Right renal pelvis (tissue), 4 donors: Measurements from ENCODE around the gene SUFU. TPM values are rescaled to one million over a fixed set of nuclear protein-coding genes. Genes with fewer than 3 reads are reported as not detected.

Source experiments
- DNase-seq, 4 donors: peaks; one replicate each; pipeline ENCODE4 v3.0.0-alpha.2; 2013; ENCODE audit warnings: low read depth in 4 of 4, low spot score in 3 of 4, missing footprints in 1 of 4
- polyA plus RNA-seq, 4 donors: library from polyadenylated mRNA; unstranded; fragments of 120-200 nt; gene quantifications; one replicate each; pipeline ENCODE4 v1.2.1, GENCODE V29; 2013; ENCODE audit not compliant: insufficient read length in 4 of 4

The SUFU gene
- polyA plus RNA-seq, 4 donors, result 26.4 to 32.0 (median 30.3) TPM

DNA sequence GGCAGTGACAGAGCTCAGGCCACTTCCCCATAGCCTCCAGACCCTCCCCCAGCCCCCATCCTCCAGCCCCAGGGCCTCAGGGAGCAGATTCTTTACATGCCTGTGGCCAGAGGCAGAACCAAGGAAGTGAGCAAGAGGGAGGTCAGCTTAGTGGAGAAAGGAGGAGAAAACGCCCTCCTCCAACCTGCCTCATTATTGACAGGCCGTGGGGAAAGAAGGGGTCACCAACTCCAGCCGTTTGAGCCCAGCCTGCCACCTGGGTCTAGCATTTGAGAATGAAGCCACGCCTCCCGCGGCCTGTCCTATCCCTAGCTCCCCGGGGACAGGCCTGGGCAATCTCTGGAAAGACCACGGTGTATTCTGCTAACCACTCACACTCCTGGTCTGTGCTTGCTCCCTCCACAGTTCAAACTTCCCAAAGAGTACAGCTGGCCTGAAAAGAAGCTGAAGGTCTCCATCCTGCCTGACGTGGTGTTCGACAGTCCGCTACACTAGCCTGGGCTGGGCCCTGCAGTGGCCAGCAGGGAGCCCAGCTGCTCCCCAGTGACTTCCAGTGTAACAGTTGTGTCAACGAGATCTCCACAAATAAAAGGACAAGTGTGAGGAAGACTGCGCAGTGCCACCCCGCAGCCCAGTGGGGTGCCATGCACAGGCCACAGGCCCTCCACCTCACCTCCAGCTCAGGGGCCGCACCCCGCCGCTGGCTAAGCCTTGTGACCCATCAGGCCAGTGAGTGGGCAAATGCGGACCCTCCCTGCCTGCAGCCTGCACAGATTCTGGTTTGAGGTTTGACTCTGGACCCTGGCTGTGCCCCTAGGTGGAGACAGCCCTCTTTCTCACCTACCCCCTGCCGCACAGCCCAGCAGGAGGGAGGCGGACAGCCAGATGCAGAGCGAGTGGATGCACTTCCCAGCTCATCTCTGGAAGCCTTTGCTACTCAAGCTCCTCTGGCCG, 126.2 kb downstream of the SUFU start:
- DNase-seq, result no peak

DNA sequence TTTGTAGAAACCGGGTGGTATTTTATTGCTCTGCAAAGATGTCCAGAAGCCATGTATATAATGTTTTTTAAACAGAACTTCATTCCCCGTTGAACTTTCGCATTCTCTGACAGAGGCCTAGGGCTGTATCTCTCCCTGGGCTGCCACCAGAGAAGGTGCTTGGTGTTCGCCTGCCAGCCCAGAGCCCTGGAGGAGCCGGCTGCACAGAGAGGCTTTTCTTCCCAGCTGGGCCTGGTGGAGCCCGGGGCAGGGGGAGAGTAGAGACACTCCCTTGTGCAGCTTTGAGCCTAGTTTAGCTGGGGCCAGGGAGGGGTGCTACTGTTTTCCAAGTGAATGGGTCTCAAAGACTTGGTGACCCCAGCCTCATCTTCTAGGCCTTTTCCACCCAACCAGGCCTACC, 126.9 kb downstream of the SUFU start:
- no peak for DNase-seq

DNA sequence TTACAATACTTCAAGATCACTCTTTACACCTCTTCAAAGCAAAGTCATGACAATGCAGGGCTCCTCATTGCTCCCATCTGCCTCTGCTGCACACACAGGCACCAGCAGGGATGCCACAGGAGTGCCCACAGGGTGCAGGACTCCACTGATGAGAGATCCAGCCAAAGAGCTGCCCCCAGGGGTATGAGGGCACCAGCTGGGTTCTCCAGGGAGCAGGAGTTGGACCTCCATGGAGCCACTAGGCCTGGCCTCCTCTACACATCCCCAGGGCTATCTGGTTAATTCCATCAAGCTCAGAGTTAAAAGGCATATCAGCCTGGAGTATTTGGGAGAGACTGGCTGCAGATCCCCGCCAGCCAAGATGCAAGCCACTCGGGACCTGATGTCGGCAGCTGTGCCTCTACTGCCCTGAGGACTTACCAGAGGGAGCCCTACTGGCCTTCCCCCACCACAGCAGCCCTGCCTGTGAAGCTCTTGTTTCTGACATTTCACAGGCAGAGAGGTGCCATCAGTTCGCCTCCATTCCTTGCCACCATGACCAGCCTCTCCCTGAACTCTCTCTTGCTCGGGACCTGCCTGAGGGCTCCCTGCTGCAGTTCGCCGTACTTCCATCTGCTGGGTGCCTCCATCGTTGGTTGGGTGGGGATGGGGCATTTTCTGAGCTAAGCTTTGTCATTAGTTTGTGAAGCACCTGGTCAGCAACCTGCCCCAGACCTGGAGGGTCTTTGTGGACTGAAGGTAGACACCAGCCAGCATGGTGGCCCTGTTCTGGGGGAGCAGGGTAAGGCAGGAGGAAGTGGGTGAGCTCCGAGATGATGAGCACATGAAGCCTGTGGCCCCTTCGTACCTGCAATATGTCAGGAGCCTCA, 128.0 kb downstream of the SUFU start:
- no peak for DNase-seq

DNA sequence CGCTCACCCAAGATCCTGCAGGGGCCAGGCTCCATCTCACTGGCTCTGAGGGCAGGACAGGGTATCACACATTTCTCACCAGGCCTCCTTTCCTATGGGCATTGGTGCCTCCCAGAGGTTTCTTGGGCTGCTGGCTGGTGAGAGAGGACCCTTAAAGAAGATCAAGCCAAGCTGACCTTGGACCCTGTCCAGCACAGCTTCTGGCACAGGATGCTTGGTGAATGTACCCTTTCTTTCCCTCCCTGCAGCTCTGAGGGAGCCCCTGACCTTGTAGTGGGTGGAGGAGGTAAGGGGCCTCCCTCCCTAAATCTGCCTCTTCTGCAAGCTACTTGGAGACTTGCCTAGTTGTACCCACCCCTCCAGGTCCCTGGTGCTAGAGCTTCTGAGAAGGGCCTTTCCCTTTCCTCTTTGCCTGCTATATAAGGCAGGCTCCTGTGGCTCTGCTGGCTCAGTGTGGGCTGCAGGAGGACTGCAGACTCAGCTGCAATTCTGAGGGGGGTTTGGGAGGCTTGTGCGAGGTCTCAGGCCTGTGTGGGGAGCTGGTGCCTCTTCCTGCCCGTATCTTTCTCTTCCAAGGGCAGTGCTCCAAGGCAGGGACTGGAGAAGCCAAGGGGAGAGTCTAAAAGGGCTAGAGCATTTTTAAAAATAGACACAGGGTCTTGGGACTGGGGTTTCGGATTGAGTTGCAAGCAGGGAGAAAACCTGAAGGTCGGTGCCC, 128.8 kb downstream of the SUFU start:
- no peak for DNase-seq

DNA sequence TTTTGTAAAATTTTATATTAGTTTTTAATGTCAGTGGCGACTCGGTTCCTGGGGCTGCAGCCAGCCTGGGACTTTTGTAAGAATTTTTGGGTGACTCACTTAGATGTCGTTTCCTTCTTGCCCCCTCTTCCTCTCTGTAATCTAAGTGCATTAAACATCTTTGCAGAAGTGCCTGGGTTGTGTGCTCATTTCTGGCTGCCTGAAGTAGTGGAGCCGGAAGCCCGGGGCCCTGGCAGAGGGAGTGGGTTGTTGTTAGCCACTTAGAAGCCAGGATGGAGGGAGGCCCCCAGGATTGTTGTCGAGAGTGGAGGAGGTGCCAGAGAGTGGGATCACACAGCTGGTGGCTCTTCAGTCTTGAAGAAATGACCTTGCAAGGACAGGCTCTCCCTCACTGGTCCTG, 129.5 kb downstream of the SUFU start:
- no peak for DNase-seq

DNA sequence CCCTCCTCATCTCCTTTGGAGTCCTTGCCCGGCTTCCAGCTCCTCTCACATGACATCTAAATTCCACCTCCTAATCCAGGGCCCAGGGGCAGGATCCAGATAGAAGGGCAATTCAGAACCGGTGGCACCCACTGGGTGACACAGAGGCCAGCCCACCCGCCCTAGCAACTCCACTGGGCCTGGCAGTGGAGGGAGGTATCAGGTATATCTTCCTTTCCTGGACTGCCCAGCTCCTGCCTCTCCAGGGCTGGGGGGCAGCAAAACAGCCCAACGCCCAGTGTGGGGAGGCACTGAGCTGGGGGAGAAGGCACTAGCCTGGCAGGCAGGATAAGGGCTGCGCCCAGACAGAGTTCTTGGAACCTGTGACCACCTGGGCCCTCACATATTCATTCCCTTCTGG, 130.1 kb downstream of the SUFU start:
- DNase-seq, result no peak

DNA sequence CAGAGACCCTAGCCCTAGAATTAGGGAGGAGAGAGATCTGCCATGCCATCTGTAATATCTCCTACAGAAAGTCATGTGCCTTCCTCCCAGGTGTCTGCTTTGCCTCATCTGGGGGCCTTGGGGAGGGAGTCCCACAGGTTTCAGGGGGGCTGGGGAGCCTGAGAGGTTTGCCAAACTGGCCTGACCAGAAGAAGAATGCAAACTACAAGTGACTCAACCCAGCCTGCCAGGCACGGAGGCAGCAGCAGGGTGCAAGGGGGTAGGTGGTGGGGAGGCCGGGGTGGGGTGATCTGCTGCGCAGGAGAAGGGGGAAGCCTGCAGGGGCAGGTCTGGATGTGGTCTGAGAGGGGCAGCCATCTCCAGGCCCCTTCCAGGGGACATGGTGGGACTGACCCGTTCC, 130.9 kb downstream of the SUFU start:
- no peak for DNase-seq

DNA sequence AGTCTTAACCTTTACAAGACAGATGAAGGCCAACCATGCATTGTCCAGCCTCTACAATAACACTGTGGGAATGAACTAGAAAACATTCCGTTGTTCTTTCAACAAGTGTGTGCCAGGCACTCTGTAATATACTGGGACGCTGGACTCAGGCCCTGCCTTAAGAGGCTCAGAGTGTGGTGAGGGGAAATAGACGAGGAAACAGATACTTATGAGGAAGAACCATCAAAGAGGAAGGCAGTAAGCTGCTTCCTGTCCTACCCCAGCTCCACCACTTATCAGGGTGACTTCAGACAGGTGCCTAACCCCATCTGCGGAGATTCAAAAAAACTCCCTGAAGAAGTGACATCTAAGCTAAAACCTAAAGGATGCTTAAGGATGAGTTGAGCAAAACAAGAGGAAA, 131.6 kb downstream of the SUFU start:
- no peak for DNase-seq

DNA sequence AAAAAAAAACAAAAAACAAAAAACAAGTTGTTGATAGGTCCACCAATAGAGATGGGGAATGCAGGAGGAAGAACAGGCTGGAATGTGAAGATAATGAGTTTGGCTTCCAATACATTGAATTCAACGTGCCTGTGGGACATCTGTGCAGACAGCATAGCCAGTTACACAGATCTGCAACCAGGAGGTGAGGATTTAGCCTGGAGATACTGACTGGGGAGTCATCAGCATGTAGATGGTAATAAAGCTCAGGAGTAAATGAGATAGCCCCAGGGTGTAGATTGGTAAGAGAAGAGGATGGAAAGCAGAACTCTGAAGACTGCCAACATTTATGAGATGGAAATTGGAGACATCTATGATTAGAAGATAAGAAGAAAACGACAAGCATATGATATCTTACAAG, 135.8 kb downstream of the SUFU start:
- no peak for DNase-seq

DNA sequence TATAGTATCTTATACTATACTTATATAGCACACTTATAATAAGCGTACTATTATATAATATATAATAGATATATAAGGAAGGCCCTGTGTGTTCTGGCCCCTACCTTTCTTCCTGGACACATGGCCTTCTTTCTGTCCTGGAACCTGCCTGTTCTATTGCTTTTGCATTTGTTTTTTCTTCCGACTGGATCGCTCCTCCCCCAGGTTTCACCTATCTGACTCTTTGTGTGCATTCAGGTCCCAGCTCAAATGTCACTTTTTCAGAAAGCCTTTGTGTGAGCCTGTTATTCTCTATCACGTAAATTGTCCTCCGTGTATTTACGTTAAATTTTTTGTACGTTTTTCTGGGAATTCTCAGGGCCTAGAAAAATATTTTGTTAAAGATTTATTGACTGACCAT, 137.6 kb downstream of the SUFU start:
- DNase-seq, result no peak

DNA sequence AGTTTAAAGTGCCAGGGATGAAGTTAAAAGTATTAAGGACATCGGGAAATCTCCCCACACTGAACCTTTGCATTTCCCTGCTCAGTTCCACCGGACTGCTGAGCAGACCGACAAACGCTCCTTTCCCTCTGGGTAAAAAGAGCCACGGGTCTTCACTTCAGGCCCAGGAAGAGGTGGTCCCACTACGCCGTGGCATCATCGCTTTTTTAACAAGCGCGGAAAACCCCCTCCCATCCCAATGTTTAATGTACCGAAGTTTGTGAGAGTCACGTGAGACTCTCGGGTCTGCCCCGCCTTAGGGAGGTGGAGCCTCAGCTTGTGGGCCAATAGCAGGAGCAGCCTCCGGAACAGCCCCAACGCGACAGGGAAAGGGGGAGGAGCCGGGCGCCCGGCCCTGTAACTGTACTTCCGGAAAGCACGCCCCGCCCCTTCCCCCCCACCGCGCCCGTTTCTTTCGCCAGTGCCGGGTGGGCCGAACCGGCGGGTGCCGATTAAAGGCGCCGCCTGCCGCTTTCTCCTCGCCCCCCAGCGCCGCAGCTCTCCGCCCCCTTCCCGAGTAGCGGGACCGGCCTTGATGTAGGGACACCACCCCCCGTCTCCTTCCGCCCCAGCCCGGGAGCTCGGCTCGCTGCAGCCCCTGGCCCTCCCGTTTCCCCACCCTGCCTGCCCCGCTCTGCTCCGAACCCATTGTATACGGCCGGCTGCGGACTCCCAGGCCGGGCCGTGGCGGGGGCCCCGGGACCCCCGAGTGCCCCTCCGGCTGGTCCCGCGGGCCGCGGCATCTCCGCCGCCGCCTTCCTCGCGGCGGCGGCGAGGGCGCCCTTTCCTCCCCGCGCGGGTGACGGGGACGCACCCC, 138.3 kb downstream of the SUFU start:
- peak; percentile 89 to 97 (median 96) for DNase-seq

DNA sequence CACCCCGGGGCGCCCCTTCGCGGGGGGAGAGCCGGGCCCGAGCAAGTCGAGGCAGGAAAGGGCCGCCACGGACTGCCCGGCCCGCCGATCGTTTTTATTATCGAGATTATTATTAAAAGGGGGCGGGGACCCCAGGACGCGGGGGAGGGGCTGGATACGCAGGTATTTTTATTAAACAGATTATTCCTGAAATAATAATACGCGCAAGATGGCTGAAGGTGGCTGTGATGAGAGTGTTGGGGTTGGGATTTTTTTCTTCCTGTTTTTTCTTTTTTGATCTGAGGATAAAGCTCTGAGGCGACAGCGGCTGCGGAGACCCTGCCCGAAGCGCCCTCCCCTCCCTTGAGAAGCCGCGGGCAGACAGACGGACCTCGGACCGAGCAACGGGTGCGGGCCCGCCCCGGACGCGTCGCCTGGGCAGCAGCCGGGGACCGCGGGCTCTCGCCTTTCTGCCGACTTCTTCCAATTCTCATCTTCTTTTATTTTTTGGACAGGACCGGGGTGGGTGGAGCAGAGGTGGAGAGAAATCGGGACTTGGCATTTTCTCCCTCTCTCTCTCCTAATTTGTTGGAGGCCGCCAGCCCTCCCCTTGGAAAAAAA, 139.1 kb downstream of the SUFU start:
- no peak for DNase-seq

DNA sequence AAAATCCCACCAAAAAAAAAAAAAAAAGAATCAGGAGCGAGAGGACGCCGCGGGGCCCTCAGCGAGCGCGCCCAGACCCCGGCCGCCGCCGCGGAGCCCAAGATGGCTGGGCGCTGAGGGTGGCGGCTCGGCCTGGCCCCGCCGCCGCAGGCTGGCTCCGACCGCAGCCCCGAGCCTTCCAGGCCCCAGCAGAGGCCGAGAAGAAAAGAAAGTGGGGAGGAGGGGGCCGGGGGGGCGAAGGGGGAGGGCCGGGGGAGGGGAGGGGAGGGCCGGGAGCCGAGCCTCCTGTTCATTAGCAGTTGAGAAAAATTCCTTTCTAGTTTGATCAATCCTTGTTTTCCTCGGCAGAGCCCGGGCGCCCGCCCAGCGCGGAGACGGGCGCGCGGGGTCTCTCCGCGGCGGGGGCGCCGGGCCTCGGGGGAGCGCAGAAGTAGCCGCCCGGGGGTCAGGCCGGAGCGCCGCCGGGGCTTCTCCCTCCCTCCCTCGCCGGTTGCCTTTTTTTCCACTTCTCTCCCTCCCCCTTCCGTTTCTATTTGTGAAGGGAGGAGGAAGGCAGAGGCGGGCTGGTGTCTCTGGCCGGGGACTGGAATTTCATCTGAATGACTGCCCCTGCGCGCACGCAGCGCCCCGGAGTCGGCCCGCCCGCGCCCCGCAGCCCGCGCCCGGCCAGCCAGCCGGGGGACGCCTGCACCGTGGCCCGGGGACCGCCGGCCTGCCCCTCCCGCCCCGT, 139.7 kb downstream of the SUFU start:
- peak in 1 of 4 donors; percentile 42 for DNase-seq

DNA sequence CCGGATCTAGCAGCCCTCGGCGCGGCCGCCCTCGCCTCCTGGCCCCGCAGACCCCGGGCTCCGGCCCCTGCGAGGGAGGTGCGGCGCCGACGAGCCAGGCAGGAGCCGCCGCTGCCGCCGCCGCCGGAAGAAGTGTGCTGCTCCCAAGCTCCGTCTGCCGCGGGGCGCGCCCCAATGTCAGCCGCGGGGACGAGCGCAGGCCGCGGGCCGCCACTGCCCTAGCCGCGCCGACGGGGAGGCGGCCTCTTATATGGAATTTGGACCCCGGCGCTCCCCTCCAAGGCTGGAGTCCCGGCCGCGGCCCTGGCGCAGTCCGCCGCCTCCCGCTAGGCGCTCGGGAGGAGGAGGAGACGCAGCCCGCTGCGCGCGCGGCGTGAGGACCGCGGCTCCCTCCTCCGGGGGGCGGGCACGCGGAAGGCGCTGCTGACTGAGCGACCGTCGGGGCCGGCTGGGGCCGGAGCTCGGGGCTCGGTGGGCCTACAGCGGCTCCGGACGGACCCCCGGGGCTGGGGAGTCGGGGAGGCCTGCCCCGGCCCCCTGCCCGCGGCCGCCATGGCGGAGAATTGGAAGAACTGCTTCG, 140.4 kb downstream of the SUFU start, which contains the start of gene TRIM8:
Gene TRIM8 (plus strand): TSS at position 414 of the 580 bp plus-strand sequence. CDS start 139 bp downstream, at position 553.
- DNase-seq, result no peak

DNA sequence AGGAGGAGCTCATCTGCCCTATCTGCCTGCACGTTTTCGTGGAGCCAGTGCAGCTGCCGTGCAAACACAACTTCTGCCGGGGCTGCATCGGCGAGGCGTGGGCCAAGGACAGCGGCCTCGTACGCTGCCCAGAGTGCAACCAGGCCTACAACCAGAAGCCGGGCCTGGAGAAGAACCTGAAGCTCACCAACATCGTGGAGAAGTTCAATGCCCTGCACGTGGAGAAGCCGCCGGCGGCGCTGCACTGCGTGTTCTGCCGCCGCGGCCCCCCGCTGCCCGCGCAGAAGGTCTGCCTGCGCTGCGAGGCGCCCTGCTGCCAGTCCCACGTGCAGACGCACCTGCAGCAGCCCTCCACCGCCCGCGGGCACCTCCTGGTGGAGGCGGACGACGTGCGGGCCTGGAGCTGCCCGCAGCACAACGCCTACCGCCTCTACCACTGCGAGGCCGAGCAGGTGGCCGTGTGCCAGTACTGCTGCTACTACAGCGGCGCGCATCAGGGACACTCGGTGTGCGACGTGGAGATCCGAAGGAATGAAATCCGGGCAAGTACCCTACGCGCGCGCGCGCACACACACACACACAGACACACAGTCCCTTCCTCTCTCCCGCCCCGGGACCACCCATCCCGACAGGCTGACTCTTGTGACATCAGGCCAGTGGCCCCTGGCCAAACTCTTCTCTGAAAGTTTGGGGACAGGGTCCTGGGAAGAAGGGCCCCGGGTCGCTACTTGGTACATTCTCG, 141.0 kb downstream of the SUFU start:
- peak in 1 of 4 donors; percentile 61 for DNase-seq

DNA sequence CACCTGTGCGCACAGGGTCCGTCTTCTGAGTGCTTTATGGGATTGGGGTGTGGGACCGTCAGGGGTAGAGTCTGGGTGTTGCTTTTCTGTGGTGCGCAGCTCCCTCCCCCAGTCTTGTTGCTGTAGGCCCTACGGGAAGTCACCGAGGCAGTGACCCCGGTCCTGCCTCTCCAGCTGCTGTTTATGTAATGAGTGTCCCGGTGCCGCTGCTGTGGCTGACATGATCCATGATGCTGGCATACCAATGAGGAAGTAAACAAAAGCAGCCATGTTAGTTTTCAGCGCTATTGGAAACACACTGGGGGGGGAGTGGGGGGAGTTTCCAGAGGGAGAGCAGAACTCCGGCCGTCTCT, 141.6 kb downstream of the SUFU start:
- DNase-seq, result peak in 1 of 4 donors; percentile 61

DNA sequence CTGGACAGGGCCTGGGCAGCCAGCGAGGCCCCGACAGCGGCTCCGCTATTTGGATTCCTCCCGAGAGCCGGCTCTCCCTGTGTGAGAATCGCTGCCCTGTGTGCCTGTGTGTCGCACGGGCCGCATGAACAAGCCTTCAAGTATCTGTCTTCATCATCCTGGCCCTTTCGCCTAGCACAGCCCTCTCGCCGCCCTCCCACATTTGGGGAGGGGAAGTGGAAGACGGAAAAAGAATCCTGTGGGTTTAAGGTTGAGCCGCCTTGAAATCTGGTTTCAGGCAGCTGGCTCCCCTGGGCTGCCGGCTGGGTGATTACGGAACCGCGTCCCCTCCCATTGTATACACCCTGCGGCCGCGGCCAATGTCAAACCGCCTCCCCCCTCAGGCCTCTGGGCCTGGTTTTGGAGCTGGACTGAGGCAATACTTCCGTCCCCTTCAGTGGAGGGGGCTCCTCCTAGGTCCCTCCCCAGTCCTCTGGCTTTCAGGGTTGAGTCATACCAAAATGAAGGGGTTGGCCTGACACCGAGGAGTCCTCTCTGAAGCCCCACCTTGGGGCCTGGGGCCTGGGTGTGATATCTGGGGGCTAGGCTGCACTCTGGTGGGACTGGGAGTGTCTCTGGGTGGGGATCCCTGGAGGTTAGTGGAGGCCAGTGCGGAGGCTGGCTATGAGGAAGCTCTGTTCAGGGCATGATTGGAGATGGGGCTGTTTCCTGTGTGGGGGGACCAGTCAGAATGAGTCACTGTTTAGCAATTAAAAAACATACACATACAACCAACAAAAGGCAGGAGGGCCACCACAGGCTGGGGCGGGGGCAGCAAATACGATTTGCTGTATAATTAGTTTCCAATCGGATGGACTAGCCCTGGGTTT, 142.2 kb downstream of the SUFU start:
- DNase-seq, result peak in 1 of 4 donors; percentile 48
